Ovary (tissue), 9 donors: ENCODE measurements around the gene NUP50. TPM values are rescaled to one million over a fixed set of nuclear protein-coding genes. Genes with fewer than 3 reads are reported as not detected.

Experiments
- DNase-seq, 5 donors: peaks; one replicate each; pipeline ENCODE4 v3.0.0-alpha.2; 2019 to 2020
- H3K27ac ChIP-seq, 2 donors: fragments of 200-600 bp; one replicate each; pipeline versions ENCODE4 v1.5.1 to v1.8.0; 2019 to 2022
- H3K27me3 ChIP-seq: fragments of 200-600 bp; one replicate; pipeline ENCODE4 v1.8.0; 2022
- H3K36me3 ChIP-seq: fragments of 200-600 bp; sonication (generic); one replicate; pipeline ENCODE4 v1.5.1; 2019
- H3K4me1 ChIP-seq: one replicate; pipeline ENCODE4 v1.8.1; 2013; ENCODE audit warnings: mild to moderate bottlenecking, moderate library complexity; ENCODE audit not compliant: insufficient read depth
- H3K4me3 ChIP-seq: fragments of 200-600 bp; sonication (generic); one replicate; pipeline ENCODE4 v1.5.1; 2017
- H3K9me3 ChIP-seq, 2 donors: fragments of 200-600 bp in 1 of 2; sonication (generic) in 1 of 2; one replicate each; pipeline versions ENCODE4 v1.5.1 to v1.8.1; 2013 to 2019; ENCODE audit warnings: mild to moderate bottlenecking in 1 of 2, moderate library complexity in 1 of 2
- EP300 ChIP-seq: sonication (generic); formaldehyde crosslinking; IDR thresholded peaks from one replicate; pipeline ENCODE4 v1.6.1; 2017; ENCODE audit warnings: antibody characterized with exemption
- POLR2A ChIP-seq: fragments of 450-650 bp; IDR thresholded peaks from one replicate; pipeline ENCODE4 v1.6.1; 2017; ENCODE audit warnings: antibody characterized with exemption, mild to moderate bottlenecking, moderate library complexity
- WGBS, 3 donors: extraction: QIAGEN DNeasy Blood & Tissue Kit in 1 of 3; methylation state at CpG; one replicate each; pipeline versions ENCODE4 v1.1.5 to v1.1.7; 2013 to 2017; 5-methylcytosine and 5-hydroxymethylcytosine counted together
- intact Hi-C, 4 donors: fragments of 100-400 bp; cut with DNase I; formaldehyde crosslinking; loops; one replicate each; pipeline versions ENCODE4 v1.11.0 to v1.15.1; 2022 to 2023
- polyA plus RNA-seq, 2 donors: library from polyadenylated mRNA; stranded (reverse); fragments of 200-250 nt in 1 of 2; fragments of 350-450 nt in 1 of 2; fragmentation: Illumina TruSeq in 1 of 2; extraction: RNeasy Lipid Tissue Mini Kit (QIAGEN cat#74804) in 1 of 2; gene quantifications; one replicate each; pipeline ENCODE4 v1.2.3, GENCODE V29; 2013 to 2014
- total RNA-seq, 7 donors: library from RNA; depleted of rRNA in 2 of 7; stranded (reverse); fragments of >200 nt in 2 of 7; fragmentation: NEBNext Ultra II Directional in 3 of 7; extraction: Animal tissue kit (Norgen Biotek cat#: 25700) in 3 of 7; gene quantifications; one replicate each; pipeline versions ENCODE4 v1.1.0 to v1.2.4, GENCODE V29; 2016 to 2023
- TF ChIP-seq, protein P1 (sequence below), 3 donors: fragments of 450-650 bp in 2 of 3; fragments of 200-600 bp in 1 of 3; IDR thresholded peaks; one replicate each; pipeline versions ENCODE4 v1.5.1 to v1.8.0; 2016 to 2022; ENCODE audit warnings: antibody characterized with exemption in 3 of 3, mild to moderate bottlenecking in 1 of 3
- donor health status: DM: no; HTN: no; CAD: no; lungs with moderate emphysema.
- donor health status: DM: no; HTN: no; CAD: no.
- donor health status: Bipolar disorder and iron deficiency.
- donor health status: DM: yes; HTN: yes; CAD: no.
- donor health status: DM: no; HTN: no; CAD: no.
- donor health status: DM: yes; HTN: yes; CAD: no.

NUP50 gene
- total and polyA plus RNA-seq, 9 donors, result 12.4 to 58.6 (median 44.2) TPM

DNA sequence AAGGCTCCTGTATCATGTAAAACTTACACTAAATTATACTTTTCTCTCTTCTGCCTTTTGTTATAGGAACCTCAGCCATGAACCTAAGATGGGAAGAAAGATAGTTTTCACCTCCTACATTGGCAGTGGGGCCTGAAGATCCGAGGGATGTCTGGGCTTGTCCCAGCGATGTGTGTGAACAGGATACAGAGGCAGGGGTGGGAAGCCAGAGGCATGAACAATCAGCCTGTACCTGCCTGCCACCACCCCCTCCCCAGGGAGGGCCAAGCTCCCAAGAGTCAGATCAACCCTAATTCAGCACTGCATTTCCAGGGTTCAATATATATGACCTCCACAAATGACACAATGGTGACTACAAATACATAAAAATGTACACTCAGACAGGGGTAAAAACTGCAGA, 67.6 kb downstream of the NUP50 start:
- WGBS, 3 donors, result 83 to 89% (median 84%) methylated on average over 2 of the region's 2 CpGs
- no peak overlapping the region for H3K4me3 ChIP-seq
- no peaks in the 10 kb centered on the region for H3K36me3 ChIP-seq
- no peak overlapping the region for H3K27ac ChIP-seq
- no peak for DNase-seq
- peaks cover 2% of the 10 kb centered on the region for H3K4me1 ChIP-seq
- no peak for TF ChIP-seq EP300
- TF ChIP-seq POLR2A, result no peak
- TF ChIP-seq, protein P1, sequence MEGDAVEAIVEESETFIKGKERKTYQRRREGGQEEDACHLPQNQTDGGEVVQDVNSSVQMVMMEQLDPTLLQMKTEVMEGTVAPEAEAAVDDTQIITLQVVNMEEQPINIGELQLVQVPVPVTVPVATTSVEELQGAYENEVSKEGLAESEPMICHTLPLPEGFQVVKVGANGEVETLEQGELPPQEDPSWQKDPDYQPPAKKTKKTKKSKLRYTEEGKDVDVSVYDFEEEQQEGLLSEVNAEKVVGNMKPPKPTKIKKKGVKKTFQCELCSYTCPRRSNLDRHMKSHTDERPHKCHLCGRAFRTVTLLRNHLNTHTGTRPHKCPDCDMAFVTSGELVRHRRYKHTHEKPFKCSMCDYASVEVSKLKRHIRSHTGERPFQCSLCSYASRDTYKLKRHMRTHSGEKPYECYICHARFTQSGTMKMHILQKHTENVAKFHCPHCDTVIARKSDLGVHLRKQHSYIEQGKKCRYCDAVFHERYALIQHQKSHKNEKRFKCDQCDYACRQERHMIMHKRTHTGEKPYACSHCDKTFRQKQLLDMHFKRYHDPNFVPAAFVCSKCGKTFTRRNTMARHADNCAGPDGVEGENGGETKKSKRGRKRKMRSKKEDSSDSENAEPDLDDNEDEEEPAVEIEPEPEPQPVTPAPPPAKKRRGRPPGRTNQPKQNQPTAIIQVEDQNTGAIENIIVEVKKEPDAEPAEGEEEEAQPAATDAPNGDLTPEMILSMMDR (IDR thresholded peaks at IDR 0.05), result no peak
- no peaks in the 10 kb centered on the region for H3K27me3 ChIP-seq
- intact Hi-C loops, result no loop called here
- no peaks in the 10 kb centered on the region for H3K9me3 ChIP-seq

DNA sequence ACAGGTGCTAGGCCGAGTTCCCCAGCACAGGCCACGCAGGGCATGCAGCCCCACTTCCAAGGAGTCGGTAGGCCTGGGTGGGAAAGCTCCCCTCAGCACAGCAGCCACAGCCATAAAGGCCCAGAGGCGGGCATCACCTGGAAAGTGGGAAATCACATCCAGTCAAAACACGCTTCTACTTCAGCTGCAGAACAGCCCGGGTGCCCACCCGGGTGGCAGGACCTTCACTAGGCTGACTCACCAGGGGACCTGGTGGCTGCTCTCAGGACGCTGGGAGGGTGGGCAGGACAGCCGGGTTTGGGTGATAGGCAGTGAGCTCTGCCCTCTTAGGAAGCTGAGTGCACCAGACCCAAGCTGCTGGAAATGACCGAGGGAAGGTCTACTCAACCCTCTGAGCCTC, 69.7 kb downstream of the NUP50 start:
- Histone ChIP-seq H3K4me1 (no peaks in the 10 kb centered on the region), H3K36me3 (no peaks in the 10 kb centered on the region), H3K4me3 (no peak overlapping the region), H3K27ac (no peak overlapping the region), H3K27me3 (no peaks in the 10 kb centered on the region), H3K9me3 (no peaks in the 10 kb centered on the region)
- intact Hi-C loops, result no loop called here
- no peak for DNase-seq
- TF ChIP-seq EP300, result no peak
- TF ChIP-seq POLR2A, result no peak
- TF ChIP-seq, protein P1 (IDR thresholded peaks at IDR 0.05), result no peak
- 90 to 92% (median 92%) methylated on average over 10 of the region's 10 CpGs for WGBS, 3 donors

DNA sequence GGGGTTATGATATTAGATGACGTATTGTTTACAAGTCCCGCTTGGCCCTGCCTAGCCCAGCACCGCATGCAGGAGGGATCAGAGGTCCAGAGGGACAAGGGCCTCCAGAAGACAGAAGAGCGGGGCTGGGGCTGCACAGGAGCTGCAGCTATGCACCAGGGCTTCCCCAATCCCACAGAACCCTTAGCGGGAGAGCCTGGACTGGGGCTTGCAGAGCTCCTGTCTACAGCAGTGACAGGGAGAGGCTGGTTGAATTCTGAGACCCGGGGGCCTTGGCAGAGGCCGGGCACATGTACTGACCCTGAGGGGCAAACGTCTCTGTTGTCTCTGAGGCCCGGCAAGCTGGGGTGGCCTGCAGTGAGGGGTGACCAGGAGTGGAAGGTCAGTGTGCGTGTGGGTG, 70.1 kb downstream of the NUP50 start:
- intact Hi-C loops, result no loop called here
- no peak overlapping the region for H3K27ac ChIP-seq

DNA sequence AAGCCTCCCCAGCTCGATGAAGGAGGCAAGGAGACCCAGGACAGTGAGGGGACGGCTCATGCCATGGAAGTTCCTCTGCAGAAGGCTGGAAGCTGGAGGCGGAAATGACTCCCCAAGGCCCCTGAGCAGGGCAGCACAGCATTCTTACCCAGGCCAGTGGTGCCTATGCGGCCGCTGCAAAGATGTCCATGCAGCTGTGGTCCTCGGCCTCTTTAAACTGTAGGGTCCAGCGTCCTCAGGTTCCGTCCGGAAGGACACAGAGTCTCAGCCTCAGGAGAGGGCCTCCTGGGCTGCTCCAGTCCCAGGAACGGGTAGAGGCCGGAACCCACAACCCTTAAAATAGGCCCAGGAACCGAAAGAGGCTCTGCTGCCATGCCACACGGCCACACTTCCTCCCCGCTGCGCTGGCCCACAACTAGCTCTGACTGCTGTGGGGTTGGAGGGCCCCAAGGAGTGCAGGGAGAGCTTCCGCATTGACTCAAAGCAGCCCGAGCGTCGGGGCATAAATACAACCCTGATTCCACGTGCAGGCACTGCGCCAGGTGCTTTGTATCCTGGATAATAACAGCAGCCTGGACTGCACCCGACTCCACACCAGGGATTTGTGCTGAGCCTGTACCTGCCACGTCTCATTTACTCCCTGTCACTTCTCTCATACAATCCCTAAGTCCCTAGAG, 71.5 kb downstream of the NUP50 start:
- H3K36me3 ChIP-seq, result no peaks in the 10 kb centered on the region
- no peak overlapping the region for H3K27ac ChIP-seq
- no peak overlapping the region for H3K4me3 ChIP-seq
- intact Hi-C loops, result no loop called here
- peaks cover 7% of the 10 kb centered on the region for H3K4me1 ChIP-seq
- DNase-seq, result no peak
- 86 to 87% (median 87%) methylated on average over 23 of the region's 23 CpGs for WGBS, 3 donors
- TF ChIP-seq EP300, result no peak
- TF ChIP-seq, protein P1 (IDR thresholded peaks at IDR 0.05), result no peak
- TF ChIP-seq POLR2A, result no peak
- no peaks in the 10 kb centered on the region for H3K9me3 ChIP-seq
- H3K27me3 ChIP-seq, result no peaks in the 10 kb centered on the region

More for the DNA sequence above, 70.1 kb downstream of the NUP50 start:
- no peaks in the 10 kb centered on the region for H3K27me3 ChIP-seq
- no peaks in the 10 kb centered on the region for H3K4me1 ChIP-seq
- WGBS, 3 donors, result 88 to 90% (median 89%) methylated on average over 9 to 10 of the region's 10 CpGs
- H3K9me3 ChIP-seq, result no peaks in the 10 kb centered on the region
- H3K4me3 ChIP-seq, result no peak overlapping the region
- no peaks in the 10 kb centered on the region for H3K36me3 ChIP-seq
- TF ChIP-seq, protein P1 (IDR thresholded peaks at IDR 0.05), result no peak
- TF ChIP-seq POLR2A, result no peak
- TF ChIP-seq EP300, result no peak
- DNase-seq, result no peak
